Gastrocnemius medialis (tissue), 4 donors: ENCODE data around the gene SNAP23. TPM values are rescaled to one million over a fixed set of nuclear protein-coding genes. Genes with fewer than 3 reads are reported as not detected.

Experiments used
- ATAC-seq, 2 donors: fragments of 150-250 bp; one replicate each; pipeline ENCODE4 v1.9.1; 2016
- DNase-seq, 2 donors: peaks; one replicate each; pipeline ENCODE4 v3.0.0-alpha.2; 2019
- H3K27ac ChIP-seq, 4 donors: fragments of 200-600 bp; sonication (generic); 1 replicate in 1 of 4; 2 replicates in 3 of 4; pipeline ENCODE4 v1.5.1; 2016 to 2018; ENCODE audit warnings: mild to moderate bottlenecking in 2 of 4, moderate library complexity in 1 of 4
- H3K27me3 ChIP-seq, 3 donors: fragments of 200-600 bp; sonication (generic) in 2 of 3; 1 replicate in 1 of 3; 2 replicates in 2 of 3; pipeline versions ENCODE4 v1.5.1 to v1.6.0; 2016 to 2019; ENCODE audit warnings: mild to moderate bottlenecking in 1 of 3, moderate library complexity in 1 of 3
- H3K36me3 ChIP-seq, 2 donors: fragments of 200-600 bp; sonication (generic) in 1 of 2; one replicate each; pipeline ENCODE4 v1.5.1; 2017 to 2018
- H3K4me1 ChIP-seq, 2 donors: fragments of 200-600 bp; sonication (generic) in 1 of 2; one replicate each; pipeline ENCODE4 v1.5.1; 2016 to 2017; ENCODE audit warnings: mild to moderate bottlenecking in 2 of 2
- H3K4me3 ChIP-seq, 4 donors: fragments of 200-600 bp; sonication (generic) in 3 of 4; 1 replicate in 1 of 4; 2 replicates in 3 of 4; pipeline ENCODE4 v1.5.1; 2016 to 2019; ENCODE audit warnings: mild to moderate bottlenecking in 2 of 4
- H3K9me3 ChIP-seq, 3 donors: fragments of 200-600 bp; sonication (generic) in 2 of 3; 1 replicate in 1 of 3; 2 replicates in 2 of 3; pipeline ENCODE4 v1.5.1; 2016 to 2019
- CTCF ChIP-seq, 5 experiments: fragments of 450-650 bp in 3 of 5; fragments of 200-600 bp in 2 of 5; sonication (generic) in 2 of 5; IDR thresholded peaks in 4 of 5; conservative IDR thresholded peaks in 1 of 5; 1 replicate in 4 of 5; 2 replicates in 1 of 5; pipeline ENCODE4 v1.5.1; 2016 to 2019; ENCODE audit warnings: antibody characterized with exemption in 5 of 5, mild to moderate bottlenecking in 3 of 5, moderate library complexity in 3 of 5
- POLR2A ChIP-seq, 2 donors: fragments of 450-650 bp; IDR thresholded peaks; one replicate each; pipeline ENCODE4 v1.6.1; 2017; ENCODE audit warnings: antibody characterized with exemption in 2 of 2, mild to moderate bottlenecking in 2 of 2, moderate library complexity in 2 of 2
- in situ Hi-C, 4 donors: fragments of 200-750 bp; cut with MboI; loops; one replicate each; pipeline versions ENCODE4 v1.15.0 to v1.8.0; 2017; ENCODE audit warnings: low sequenced_read_pairs in 4 of 4
- intact Hi-C: fragments of 100-400 bp; cut with DNase I; formaldehyde crosslinking; loops from one replicate; pipeline ENCODE4 v1.15.1; 2023; ENCODE audit warnings: low total_unique reads
- total RNA-seq, 4 donors: library from RNA; depleted of rRNA; stranded (reverse); fragments of >200 nt; gene quantifications; one replicate each; pipeline versions ENCODE4 v1.1.0 to v1.2.3, GENCODE V29; 2016

Gene SNAP23
- total RNA-seq, 4 donors from 2014 or later = 26.7 to 74.3 (median 40.2) TPM

GRCh38 chr15:42490671-42491538 lies 4.5 kb upstream of the SNAP23 start, which contains the start of gene ZNF106:
TSS of gene ZNF106 (minus strand) at chr15:42491141. CDS start at chr15:42472289, 18,852 bp downstream.
- Histone ChIP-seq H3K9me3 (no peaks in the 10 kb centered on the region), H3K4me3 (peak within 1 kb of the TSS; percentile 82 to 97 (median 90)), H3K27ac (peak within 1 kb of the TSS; percentile 90 to 96 (median 95)), H3K36me3 (no peaks in the 10 kb centered on the region), H3K27me3 (no peaks in the 10 kb centered on the region), H3K4me1 (peaks cover 28 to 36% of the 10 kb centered on the region in 2 donors)
- intact Hi-C loops = loop anchor here (5.0 kb wide), 1 partner anchor 161 kb away; no protein-coding TSS in a partner anchor
- in situ Hi-C loops = no loop called here
- peak; percentile 76 to 80 for DNase-seq
- peak; percentile 67 to 73 for ATAC-seq
- TF ChIP-seq CTCF (IDR thresholded peaks at IDR 0.05 in 4 of 5, conservative IDR thresholded peaks at IDR 0.05 in 1 of 5) (peak in 1 of 5 experiments; percentile 17), POLR2A (IDR thresholded peaks at IDR 0.05) (peak; percentile 93 to 96)

- Histone ChIP-seq H3K36me3 (no peaks in the 10 kb centered on the region), H3K27ac (peak overlapping the region; percentile 90 to 96 (median 95)), H3K27me3 (no peaks in the 10 kb centered on the region), H3K4me1 (peaks cover 33 to 44% of the 10 kb centered on the region in 2 donors), H3K9me3 (no peaks in the 10 kb centered on the region), H3K4me3 (peak overlapping the region; percentile 82 to 97 (median 90))
- DNase-seq = no peak
- in situ Hi-C loops = no loop called here
- intact Hi-C loops = loop anchor here (5.0 kb wide), 1 partner anchor 161 kb away; no protein-coding TSS in a partner anchor
- ATAC-seq = no peak
- TF ChIP-seq CTCF (IDR thresholded peaks at IDR 0.05 in 4 of 5, conservative IDR thresholded peaks at IDR 0.05 in 1 of 5) = no peak
- no peak for TF ChIP-seq POLR2A (IDR thresholded peaks at IDR 0.05)
Observed at GRCh38 chr15:42491539-42492225, 3.8 kb upstream of the SNAP23 start.

- in situ Hi-C loops (no loop called here), intact Hi-C loops (loop anchor here (2.0 to 5.0 kb wide), 2 partner anchors 159 to 221 kb away; partner anchors contain the start of genes GANC and TMEM87A)
- Histone ChIP-seq H3K9me3 (no peaks in the 10 kb centered on the region), H3K27ac (peak overlapping the region; percentile 88 to 97 (median 96)), H3K4me3 (no peak overlapping the region), H3K27me3 (no peaks in the 10 kb centered on the region), H3K4me1 (peaks cover 38 to 41% of the 10 kb centered on the region in 2 donors), H3K36me3 (no peaks in the 10 kb centered on the region)
- TF ChIP-seq CTCF (IDR thresholded peaks at IDR 0.05 in 4 of 5, conservative IDR thresholded peaks at IDR 0.05 in 1 of 5) = no peak
- no peak for TF ChIP-seq POLR2A (IDR thresholded peaks at IDR 0.05)
- ATAC-seq (no peak), DNase-seq (no peak)
Observed at GRCh38 chr15:42493679-42494078, 1.8 kb upstream of the SNAP23 start.

- H3K4me3 ChIP-seq = peak overlapping the region; percentile 73 to 92 (median 84)
- DNase-seq = peak; percentile 45 to 54
- H3K27me3 ChIP-seq = no peaks in the 10 kb centered on the region
- H3K4me1 ChIP-seq = peaks cover 42 to 46% of the 10 kb centered on the region in 2 donors
- intact Hi-C loops = loop anchor here (2.0 to 5.0 kb wide), 4 partner anchors 52 to 222 kb away; partner anchors contain the start of genes GANC, HAUS2, LRRC57 and STARD9
- in situ Hi-C loops = no loop called here
- H3K27ac ChIP-seq = peak overlapping the region; percentile 88 to 97 (median 96)
- ATAC-seq = peak; percentile 38 to 52
- H3K36me3 ChIP-seq = no peaks in the 10 kb centered on the region
- peak in 1 of 5 experiments; percentile 8 for TF ChIP-seq CTCF (IDR thresholded peaks at IDR 0.05 in 4 of 5, conservative IDR thresholded peaks at IDR 0.05 in 1 of 5)
- no peak for TF ChIP-seq POLR2A (IDR thresholded peaks at IDR 0.05)
- H3K9me3 ChIP-seq = no peaks in the 10 kb centered on the region
Observed at GRCh38 chr15:42494998-42495360, 455 bp upstream of the SNAP23 start.
